GM12891 (cell line): ENCODE data around the gene CSNK1G3.

Experiments
- POLR2A ChIP-seq: IDR thresholded peaks from 2 replicates; pipeline ENCODE4 v1.6.1; 2011; ENCODE audit warnings: low read depth, low read length, control low read depth
- POLR2AphosphoS5 ChIP-seq: IDR thresholded peaks from 2 replicates; pipeline ENCODE4 v1.6.1; 2011; ENCODE audit warnings: low read depth, low read length, control low read depth
- TAF1 ChIP-seq: IDR thresholded peaks from 2 replicates; pipeline ENCODE4 v1.6.1; 2011; ENCODE audit warnings: low read depth, low read length, control low read depth

DNA sequence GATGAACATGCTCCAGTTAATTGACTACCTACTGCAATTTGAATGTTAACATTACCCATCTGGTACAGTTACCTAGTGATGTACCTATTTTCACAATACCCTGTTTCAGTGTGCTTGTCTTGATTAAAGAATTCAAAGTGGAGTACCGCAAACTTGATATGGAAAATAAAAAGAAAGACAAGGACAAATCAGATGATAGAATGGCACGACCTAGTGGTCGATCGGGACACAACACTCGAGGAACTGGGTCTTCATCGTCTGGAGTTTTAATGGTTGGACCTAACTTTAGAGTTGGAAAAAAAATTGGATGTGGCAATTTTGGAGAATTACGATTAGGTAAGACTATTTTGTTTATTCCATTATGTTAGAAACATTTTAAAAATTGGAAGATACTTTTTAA is 33.5 kb downstream of the CSNK1G3 start:
- no peak for TF ChIP-seq POLR2A
- no peak for TF ChIP-seq POLR2AphosphoS5
- no peak for TF ChIP-seq TAF1
